Kidney capillary endothelial cell (primary cell): ENCODE measurements around the gene TBC1D1.

Experiments used
- DNase-seq: peaks from one replicate; pipeline ENCODE4 v3.0.0-alpha.2; 2018; ENCODE audit warnings: low spot score

TBC1D1 gene

GRCh38 chr4:38149472-38149996 is 258.6 kb downstream of the TBC1D1 start:
- DNase-seq, result no peak

GRCh38 chr4:38149997-38150671 is 259.2 kb downstream of the TBC1D1 start:
- no peak for DNase-seq

- DNase-seq, result no peak
These were observed 259.9 kb downstream of the TBC1D1 start for GRCh38 chr4:38150766-38151165.

- DNase-seq, result no peak
These were observed 261.0 kb downstream of the TBC1D1 start for GRCh38 chr4:38151873-38152272.

GRCh38 chr4:38152305-38152704 is 261.4 kb downstream of the TBC1D1 start:
- DNase-seq, result no peak

GRCh38 chr4:38152721-38153386 is 262.0 kb downstream of the TBC1D1 start:
- no peak for DNase-seq

GRCh38 chr4:38153387-38153760 is 262.5 kb downstream of the TBC1D1 start:
- DNase-seq, result no peak

GRCh38 chr4:38154252-38154651 is 263.4 kb downstream of the TBC1D1 start:
- no peak for DNase-seq

GRCh38 chr4:38154681-38155588 is 264.1 kb downstream of the TBC1D1 start:
- no peak for DNase-seq

GRCh38 chr4:38155589-38156294 is 264.9 kb downstream of the TBC1D1 start:
- no peak for DNase-seq

GRCh38 chr4:38157592-38157991 is 266.7 kb downstream of the TBC1D1 start:
- DNase-seq, result no peak

GRCh38 chr4:38160487-38161207 is 269.8 kb downstream of the TBC1D1 start:
- DNase-seq, result peak; percentile 92

- peak; percentile 40 for DNase-seq
These were observed 270.6 kb downstream of the TBC1D1 start for GRCh38 chr4:38161208-38162113.

- peak; percentile 46 for DNase-seq
These were observed 271.4 kb downstream of the TBC1D1 start for GRCh38 chr4:38162240-38162784.

GRCh38 chr4:38163216-38164006 is 272.5 kb downstream of the TBC1D1 start:
- DNase-seq, result peak; percentile 66

GRCh38 chr4:38164346-38164745 is 273.5 kb downstream of the TBC1D1 start:
- no peak for DNase-seq

GRCh38 chr4:38166082-38166481 is 275.2 kb downstream of the TBC1D1 start:
- no peak for DNase-seq

GRCh38 chr4:38166768-38167167 is 275.9 kb downstream of the TBC1D1 start:
- DNase-seq, result no peak

GRCh38 chr4:38167973-38168372 is 277.1 kb downstream of the TBC1D1 start:
- no peak for DNase-seq
